Islet precursor cell (in vitro differentiated cells): ENCODE measurements around the gene EMILIN3.

Experiments used
- DNase-seq: peaks from one replicate; pipeline ENCODE4 v3.0.0-alpha.2; 2018

The EMILIN3 gene

DNA sequence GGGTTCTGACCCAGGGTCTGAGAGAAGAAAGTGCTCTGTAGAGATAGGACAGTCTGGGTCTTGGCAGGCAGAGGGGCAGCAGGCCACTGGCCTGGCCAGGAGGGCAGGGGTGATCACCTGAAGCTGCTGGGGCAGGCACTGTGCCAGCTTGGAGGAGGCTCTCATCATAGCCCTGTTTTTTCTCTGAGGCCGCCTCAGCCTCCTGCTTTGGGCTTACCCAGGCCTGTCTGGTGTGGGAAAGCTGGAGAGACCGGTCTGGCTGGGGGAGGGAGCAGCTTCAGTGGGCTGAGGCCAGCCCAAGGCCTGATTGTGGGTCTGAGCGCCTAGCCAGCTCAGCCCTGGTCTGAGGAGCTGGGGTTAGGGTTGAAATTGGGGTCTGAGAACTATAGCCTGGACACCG lies 22.1 kb downstream of the EMILIN3 start:
- peak; percentile 81 for DNase-seq

- DNase-seq = no peak
Measured at GRCh38 chr20:41342474-41343464, 23.8 kb downstream of the EMILIN3 start.

GRCh38 chr20:41340327-41341055 lies 26.1 kb downstream of the EMILIN3 start, which contains the start of gene LPIN3:
LPIN3 (plus strand) TSS chr20:41340821; CDS start chr20:41345804, 4,983 bp downstream.
- DNase-seq = peak; percentile 98

DNA sequence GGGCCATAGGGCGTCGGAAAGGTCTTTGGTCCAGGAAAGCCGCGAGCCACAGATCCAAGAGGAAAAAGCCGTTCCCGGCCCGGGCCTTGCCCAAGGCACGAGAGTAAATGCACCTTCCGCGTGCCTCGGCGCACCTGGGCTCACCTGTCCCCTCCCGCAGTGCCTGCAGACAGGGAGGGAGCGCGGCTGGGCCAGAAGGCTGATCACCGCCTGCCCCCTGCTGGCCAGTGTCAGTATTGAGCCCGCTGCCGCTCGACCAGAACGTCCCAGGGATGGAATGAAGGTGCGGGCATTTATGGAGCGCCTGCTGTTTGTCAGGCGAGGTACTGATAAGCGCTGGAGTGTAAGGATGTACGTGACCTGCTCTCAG lies 26.7 kb downstream of the EMILIN3 start:
- peak; percentile 96 for DNase-seq

DNA sequence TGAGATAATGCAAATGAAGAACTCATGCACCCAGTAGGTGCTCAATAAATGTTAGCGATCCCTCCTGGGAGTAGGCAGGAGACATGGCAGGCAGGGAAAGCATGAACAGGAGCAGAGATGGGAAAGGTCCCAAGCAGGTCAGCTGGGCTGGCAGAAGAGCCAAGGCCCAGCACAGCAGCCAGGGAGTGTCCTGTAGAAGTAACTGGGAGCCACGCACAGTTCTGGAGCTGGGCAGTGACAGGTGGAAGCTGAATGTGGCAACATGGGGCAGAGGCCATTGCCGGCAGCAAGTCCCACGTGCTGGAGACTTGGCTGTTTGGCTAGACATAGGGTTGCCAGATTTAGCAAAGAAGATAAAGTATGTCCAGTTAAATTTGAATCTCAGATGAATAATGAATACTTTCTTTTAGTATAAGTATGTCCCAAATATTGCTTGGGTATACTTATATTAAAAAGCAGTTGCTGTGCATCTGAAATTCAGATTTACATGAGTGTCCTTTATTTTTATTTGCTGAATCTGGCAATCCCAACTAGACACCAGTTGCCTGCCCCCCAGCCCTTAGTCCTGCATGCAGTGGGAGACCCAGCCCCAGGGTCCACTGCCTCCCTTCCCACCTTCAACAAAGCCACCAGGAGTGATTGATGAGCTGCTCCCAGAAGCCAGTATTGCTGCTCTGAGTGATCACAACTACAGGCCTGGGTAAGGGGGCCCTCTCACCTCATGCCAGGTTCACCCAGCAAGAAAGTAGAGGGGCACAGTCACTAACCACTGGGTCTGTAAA lies 29.7 kb downstream of the EMILIN3 start:
- DNase-seq = no peak

DNA sequence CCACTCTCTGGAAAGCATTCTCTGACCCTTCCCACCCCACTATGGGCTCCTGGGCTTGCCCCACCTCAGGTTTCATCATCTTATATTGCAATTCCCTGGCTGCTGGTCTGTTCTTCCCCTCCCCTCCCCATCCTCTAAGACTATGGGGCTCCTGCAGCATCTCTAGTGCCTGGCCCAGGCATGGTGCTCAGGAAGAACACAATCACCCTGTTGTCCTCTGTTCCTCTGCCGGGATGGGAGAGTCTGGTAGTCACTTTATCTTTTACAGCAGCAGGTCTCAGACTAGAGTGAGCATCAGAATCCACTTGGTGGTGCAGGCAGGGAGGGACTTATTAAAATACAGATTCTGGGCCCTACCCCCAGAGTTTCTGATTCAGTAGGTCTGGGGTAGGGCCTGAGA lies 31.0 kb downstream of the EMILIN3 start:
- DNase-seq = peak; percentile 61

DNA sequence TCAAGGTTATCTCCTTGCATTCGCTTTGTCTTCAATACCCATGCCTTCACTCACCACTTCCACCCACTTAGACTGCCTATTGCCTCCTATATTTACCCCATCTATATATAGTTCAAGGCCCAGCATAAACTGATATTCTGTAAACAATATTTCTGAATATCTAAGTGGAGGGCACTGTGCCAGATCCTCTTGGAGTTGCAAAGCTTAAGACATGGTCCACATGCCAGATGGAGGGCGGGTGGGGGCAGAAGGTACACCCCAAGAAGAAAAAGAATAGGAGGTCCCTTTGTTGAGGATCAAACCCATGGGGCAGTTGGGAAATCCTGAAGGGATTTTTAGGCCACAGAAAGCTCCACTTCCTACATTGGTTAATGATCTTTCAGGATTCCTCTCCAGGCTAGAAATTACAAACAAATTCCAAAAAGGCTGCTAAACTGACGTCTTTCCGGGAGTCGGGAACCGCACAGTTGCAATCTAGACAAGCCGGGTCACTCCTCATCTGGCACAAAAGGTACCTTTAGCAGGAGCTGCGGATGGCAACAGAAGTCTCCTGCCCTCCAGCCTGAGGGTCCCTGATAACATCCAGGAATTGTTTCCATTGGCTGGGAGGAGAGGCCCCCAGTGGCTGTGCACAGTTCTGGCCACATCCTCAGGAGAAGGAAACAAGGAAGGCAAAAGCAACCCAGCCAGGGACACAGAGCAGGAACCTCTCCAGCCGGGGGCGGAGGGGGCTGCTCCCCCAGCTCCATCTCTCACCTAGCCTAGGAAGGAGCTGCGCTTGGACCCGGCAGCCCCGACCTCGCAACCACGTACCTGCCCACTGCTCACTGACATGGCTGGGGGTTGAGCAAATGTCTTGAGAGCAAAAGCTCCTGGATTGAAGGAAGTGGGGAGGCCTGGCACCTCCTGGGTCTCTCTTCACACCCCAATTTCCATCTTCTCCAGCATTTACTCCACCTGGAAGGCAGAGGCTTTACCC lies 31.9 kb downstream of the EMILIN3 start:
- no peak for DNase-seq

- DNase-seq = no peak
Measured at GRCh38 chr20:41334036-41334435, 32.6 kb downstream of the EMILIN3 start.

DNA sequence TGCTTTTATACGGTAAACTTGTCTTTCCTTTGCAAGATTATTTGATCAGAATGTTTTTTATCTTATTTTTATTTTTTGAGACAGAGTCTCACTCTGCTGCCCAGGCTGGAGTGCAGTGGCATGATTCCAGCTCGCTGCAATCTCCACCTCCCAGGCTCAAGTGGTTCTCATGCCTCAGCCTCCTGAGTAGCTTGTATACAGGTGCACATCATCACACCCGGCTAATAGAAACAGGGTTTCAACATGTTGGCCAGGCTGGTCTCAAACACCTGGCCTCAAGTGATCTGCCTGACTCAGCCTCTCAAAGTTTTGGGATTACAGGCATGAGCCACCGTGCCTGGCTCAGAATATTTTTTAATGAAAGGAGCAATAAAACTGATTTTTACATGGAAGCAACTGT lies 34.9 kb downstream of the EMILIN3 start:
- DNase-seq = no peak

- no peak for DNase-seq
Measured at GRCh38 chr20:41330941-41331340, 35.7 kb downstream of the EMILIN3 start.

DNA sequence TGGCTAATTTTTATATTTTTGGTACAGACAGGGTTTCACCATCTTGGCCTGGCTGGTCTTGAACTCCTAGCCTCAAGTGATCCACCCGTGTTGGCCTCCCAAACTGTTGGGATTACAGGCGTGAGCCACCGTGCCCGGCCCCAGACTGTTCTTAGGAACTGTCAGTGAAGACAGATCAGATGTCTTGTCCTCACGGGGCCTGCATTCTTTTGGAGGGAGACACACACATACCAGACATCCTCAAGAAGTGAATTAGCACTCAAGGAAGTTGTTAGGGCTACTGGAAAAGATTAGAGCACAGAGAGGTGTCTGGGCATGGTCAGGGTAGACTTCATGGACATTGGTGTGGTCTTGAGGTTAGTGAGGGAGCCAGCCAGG lies 36.3 kb downstream of the EMILIN3 start:
- peak; percentile 87 for DNase-seq

DNA sequence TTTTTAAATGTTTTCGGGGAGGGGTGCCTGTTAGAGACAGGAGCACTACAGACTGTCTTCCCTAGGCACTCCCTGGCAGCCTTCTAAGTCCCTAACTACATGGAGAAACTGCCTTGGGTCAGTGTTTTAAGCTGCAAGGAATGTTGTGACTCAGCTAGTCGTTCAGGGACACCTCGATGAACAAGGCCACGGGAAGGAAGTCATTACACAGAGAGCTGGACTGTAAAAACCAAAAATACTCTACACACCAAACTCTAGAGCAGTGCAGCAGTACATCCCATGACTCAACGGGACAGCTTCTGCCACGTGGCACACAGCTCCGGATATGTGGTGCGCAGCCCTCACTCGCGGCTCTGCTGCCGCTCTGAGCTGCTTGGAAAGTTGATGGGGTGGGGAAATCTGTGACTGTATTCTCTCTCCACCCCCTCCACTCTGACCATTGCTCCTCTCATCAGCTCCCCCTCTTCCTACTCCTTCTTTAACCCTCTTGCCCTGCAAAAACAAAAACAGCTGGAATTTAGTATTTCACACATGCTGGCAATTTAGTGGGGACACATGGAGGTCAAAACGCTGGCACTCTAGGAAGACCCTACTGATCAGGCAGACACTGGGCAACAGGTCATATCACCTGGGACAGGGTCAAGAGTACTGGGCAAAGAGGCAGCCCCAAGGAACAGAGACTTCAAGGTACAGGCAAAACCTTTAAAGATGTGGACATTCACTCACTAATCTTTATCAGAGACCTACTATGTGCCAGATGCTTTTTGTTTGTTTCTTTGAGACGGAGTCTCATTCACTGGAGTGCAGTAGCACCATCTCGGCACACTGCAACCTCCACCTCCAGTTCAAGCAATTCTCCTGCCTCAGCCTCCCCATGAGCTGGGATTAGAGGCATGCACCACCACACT lies 36.9 kb downstream of the EMILIN3 start:
- peak; percentile 95 for DNase-seq

DNA sequence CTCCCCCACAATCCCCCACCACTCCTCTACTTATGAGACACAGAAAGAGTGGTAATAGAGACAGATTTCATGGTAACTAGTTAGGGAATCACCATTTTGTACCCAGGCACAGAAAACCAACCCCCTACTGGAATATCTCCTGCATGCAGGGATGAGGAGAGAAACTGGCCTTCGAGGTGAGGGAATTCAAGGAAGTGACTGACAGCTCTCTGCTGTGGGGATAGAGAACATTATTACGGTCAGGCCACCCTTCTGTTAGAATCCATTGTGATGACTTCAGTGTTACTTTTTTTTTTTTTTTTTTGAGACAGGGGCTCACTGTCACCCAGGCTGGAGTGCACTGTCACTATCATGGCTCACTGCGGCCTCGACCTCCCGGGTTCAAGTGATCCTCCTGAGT lies 39.4 kb downstream of the EMILIN3 start:
- no peak for DNase-seq

GRCh38 chr20:41320976-41321375 lies 45.6 kb downstream of the EMILIN3 start:
- no peak for DNase-seq

- no peak for DNase-seq
Measured at GRCh38 chr20:41320441-41320840, 46.2 kb downstream of the EMILIN3 start.

DNA sequence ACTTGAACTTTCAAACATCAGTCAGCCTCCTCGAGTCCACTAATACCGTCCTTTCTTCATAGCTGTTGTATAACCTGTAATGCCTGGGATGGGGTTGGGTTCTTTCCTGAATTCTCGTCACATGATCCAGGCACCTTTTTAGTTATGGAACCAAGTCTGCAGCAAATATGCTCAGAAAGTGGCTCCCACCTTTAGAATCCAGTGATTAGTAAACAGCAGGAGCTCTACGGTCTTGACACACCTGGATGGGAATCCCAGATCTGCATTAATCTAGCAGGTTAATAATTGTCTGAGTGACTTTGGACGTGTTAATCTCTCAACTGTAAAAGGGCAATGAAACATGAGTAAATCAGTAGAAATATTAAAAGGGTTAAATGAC lies 48.4 kb downstream of the EMILIN3 start:
- no peak for DNase-seq

DNA sequence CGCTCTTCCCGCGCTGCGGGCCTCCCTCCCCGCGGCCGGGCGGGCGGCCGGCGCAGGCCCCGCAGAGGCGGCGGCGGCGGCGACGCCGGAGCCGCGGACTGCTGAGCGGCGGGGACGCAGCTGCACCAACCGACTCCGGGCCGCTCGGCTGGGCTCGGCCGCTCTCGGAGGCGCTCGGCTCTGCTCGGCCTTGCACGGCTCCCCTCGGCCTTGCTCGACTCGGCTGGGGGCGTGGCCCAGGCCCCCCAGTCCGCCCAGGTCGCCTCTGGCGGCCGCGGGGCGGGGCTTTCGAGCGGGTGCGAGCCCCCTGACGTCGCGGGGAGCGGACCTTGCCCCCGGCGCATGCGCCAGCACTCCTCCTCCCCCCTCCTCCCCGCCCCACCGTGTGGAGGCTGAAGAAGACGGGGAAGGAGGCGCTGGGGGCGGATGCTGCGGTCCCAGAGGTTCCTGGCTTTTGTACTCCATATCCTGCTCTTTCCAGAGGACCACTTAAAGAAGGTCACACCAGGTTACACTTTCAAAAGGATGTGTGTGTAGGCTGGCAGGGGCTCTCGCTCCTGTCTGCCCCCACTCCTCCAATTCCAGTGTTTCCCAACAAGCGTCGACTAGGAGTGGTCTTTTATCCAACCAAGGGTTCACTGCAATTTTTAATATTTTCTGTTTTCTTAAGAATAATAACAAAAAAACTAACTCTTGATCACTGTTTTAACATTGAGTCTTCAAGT lies 48.9 kb downstream of the EMILIN3 start, which contains the start of gene ZHX3:
Gene ZHX3, minus strand, starts transcription at position 186 of the 725 bp plus-strand sequence. CDS start 112,815 bp downstream, outside the sequence.
- DNase-seq = peak; percentile 98

- peak; percentile 85 for DNase-seq
Measured at GRCh38 chr20:41316602-41317545, 49.7 kb downstream of the EMILIN3 start.

DNA sequence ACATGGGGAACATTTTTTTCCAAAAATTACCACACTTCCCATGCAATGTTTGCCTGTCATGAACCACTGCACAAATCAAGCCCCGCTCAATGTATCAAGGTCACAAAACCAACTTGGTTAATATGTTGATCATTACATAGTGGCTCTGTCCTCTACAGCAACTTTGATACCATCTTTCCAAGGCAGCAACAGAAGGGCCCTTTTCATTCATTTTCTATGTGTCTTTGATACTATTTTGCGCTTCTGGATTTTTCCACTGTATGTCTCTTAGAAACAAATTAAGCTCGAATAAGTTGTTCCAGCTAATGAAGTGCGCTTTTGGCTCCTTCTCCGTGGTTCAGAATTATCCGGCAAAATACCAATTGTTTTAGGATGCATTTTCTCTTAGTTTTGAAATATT lies 50.6 kb downstream of the EMILIN3 start:
- no peak for DNase-seq
